Stimulated activated CD4-positive, alpha-beta T cell treated with anti-CD3 and anti-CD28 coated beads, Interleukin-2, amount 100 ng/mL, for 24 hours (primary cell): Measurements from ENCODE around the gene SYCE3.
A peak's percentile ranks its signal among the peaks of the same experiment; 100 is the strongest.
"Not testable (repeated sequence)": the region's sequence is repeated elsewhere in the genome, so short reads cannot be mapped to it uniquely, and the experiment has no call there.

ENCODE experiments used
- DNase-seq, 2 donors: peaks; one replicate each; pipeline ENCODE4 v3.0.0-alpha.2; 2020

The SYCE3 gene

DNA sequence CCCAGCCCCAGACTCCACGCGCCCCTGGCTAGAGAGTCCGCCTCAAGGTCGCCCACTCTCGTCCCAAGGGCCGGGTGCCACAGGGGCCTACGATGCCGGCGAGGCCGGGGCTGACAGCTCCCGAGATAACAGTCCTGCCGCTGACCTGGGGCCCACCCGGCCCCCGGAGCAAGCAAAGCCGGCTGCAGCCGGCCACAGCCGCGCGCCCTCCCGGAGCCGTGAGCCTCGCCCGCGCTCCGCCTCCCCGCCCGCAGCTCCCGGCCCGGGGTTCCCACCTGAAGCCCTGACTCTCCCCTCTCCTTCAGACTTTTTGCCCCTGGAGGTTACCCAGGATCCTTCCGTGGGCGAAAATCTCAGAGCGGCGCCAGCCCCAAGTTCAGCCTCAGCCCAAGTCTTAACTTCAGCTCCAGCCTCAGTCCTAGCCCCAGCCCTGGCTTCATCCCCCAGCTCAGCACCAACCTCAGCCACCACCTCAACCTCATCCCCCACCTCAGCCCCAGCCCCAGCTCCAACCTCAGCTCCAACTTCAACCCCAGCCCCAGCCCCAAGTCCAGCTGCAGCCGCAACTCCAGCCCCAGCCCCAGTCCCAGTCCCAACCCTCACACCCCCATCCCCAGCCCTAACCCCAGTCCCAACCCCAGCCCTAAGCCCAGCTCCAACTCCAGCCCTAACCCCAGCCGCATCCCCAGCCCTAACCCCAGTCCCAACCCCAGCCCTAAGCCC lies 15.3 kb downstream of the SYCE3 start:
- DNase-seq = no peak

DNA sequence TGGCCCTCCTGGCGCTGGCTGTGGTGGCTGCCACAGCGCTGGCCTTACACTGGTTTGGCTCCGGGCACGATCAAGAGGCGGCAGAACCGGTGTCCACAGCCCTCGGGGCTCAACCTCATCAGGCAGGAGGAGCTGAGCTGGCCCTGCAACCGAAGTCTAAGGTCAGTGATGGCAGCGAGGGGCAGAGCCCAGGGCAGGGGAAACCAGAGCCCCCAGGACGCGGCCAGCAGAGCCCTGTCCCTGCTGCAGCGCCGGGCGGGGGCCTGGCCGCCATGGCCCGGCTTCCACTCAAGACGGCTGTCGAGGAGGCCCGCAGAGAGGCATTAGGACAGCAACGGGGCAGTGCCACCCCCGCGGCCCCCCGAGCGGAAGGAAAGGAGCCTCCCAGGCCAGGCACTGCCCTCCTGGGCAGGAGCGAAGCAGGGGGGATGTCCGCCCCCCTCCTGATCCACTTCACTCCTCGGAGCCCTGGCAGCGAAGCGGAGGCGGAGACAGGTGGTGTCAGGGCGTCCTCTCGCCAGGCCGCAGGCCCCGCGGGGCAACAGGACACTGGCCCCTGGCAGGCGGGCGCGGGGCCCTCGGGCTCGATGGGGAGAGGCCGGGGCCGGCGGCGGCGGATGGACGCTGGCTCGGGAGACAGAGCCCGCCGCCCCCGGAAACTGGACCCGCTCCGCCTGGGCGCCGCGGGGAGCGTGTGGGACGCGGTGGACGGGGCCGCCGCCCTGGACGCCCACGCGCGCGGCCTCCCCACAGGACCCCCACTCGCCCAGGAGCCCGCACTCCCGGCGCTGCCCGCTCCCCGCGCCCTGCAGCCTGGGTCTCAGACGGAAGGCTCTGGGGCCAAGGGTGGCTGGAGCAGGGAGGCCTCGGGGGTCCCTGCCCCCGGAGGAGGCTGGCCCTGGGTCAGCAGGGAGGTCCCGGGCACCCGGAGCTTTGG lies 16.1 kb downstream of the SYCE3 start:
- no peak for DNase-seq

DNA sequence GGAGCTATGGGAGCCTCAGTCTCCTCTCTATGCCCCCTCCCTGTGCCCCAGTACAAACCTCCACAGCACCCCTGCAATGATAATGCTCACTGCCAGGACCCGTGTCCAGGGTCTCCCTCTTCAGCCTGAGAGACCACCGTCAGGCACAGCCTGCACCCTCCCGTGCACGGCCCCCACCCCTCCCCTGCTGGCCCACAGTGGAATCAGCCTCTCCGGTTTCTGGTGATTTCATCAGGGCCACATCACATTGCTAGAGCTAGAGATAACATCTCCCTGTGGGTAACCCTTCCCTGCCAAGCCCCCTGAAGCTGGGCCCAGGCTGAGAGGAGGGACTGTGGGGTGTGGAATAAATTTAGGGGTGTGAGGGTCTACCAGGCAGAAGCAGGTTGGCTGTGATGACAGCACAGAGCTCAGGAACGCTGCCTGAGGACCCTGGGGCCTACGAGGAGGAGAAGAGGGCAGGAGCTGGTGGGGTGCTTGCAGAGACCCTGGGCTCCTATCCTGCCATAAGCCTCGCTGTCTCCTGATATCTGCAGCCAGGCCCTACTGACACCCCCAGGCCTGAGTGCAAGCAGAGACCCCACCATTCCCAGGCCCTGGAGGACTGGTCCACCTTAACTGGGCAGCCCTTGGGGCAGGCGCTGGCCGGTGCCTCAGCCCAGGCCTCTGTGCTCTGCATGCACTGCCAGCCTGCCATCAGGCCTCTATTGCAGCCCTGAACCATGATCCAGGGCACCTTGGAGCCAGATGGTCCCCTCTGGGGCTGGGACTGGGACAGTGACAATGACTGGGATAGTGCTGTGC lies 17.0 kb downstream of the SYCE3 start, which contains the start of gene KLHDC7B:
Gene KLHDC7B, plus strand, starts transcription at position 378 of the 804 bp plus-strand sequence. Its CDS starts 345 bp downstream, at position 723.
- DNase-seq = no peak

DNA sequence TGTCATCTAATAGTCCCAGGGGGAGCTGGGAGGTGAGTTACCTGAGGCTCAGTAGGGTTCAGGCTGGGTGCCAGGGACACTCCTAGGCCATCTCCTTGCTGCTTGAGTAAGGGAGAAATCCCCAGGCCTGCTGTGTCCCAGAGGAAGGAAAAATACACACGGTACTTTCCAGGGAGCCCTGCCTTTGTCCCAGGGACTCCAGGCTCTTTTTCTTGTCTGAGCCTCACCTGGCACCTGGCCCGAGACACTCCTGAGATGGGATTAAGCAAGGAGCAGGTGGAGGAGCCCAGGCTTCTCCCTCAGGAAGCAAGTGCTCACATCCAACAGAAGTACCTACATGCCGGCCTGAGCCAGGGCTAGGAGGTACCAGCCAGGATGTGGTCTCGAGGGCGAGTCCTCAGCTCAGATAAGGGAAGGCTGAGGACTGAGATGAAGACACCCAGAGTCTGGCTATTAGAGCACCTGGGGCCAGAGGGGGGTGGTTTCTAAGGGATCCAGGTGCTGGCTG lies 17.9 kb downstream of the SYCE3 start:
- DNase-seq = peak in 1 of 2 donors; percentile 37

DNA sequence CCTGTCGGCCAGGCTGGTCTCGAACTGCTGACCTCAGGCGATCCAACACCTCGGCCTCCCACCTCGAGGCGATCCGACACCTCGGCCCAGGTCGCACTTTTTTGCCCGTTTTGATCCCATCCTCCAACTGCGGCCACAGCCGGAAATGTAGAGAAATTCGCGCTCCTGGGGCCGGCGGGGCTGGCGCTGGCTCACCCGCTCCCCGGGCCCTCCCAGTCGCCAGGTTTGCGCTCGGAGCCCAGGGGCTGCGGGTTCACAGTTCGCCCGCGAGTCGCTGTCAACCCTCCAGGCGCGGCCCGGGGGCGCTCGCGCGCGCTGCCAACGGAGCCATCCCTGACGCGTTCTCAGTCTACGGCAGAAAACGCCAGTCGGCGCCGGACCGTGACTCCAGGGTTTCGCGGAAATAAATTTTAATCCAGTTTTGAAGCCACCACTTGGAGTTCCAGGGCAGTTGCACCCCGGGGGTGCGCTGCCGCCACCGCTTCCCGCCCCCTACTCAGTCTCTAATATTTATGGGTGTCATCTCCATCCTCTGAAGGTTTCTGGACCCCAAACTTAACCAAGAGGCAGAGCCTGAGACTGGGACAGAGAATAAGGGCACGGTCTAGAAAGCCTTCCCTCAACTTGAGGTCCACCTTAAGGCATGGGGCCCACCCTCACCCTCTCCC lies 18.5 kb downstream of the SYCE3 start:
- DNase-seq = peak; percentile 84 to 89

DNA sequence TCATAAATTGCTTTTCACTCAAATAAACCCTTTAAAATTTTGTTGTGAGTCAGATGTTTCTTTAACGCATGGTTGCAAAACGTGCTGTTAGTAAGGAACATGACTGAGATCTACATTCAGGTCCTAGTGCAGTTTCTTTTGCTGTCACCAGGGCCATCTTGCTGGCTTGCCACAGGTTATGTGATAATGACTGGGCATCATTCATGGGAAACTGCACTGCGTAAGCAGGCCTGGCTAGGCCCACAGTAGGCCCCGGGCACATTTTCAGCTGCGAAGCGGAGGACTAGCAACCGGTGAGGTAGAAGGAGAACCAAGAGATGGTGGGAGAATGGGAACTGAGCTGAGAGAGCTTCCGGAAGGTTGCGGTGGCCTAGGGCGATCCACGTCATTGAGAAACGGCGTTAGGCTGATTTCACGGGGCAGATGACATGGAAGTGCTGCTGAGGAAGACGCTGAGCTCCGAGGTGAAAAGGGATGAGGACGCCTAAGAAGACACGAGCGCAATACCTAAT lies 20.2 kb downstream of the SYCE3 start:
- peak in 1 of 2 donors; percentile 47 for DNase-seq

DNA sequence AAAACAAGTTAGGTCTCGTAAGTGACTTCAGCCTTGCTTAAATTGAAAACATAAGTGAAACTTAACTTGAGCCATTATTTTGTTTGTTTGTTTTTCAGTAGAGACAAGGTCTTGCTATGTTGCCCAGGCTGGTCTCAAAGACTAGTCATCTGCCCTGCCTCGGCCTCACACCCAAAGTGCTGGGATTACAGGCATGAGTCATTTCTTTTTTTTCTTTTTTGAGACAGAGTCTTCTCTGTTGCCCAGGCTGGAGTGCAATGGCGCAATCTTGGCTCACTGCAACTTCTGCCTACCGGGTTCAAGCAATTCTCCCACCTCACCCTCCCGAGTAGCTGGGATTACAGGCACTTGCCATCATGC lies 21.1 kb downstream of the SYCE3 start:
- DNase-seq = peak; percentile 26 to 36

DNA sequence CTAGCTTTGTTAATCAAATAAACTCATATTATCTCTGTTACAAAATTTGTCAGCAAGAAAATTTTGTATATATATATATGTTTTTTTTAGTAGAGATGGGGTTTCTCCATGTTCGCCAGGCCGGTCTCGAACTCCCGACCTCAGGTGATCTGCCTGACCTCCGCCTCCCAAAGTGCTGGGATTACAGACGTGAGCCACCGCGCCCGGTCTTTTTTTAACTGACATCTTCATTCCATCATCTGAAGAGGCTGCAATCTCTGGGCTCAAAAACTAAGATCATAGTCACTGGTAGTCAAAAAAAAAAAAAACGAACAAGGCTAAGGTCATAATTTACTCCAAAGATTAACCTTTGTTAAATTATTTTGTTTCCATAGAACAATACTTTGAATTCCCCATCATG lies 22.3 kb downstream of the SYCE3 start:
- peak in 1 of 2 donors; percentile 16 for DNase-seq

DNA sequence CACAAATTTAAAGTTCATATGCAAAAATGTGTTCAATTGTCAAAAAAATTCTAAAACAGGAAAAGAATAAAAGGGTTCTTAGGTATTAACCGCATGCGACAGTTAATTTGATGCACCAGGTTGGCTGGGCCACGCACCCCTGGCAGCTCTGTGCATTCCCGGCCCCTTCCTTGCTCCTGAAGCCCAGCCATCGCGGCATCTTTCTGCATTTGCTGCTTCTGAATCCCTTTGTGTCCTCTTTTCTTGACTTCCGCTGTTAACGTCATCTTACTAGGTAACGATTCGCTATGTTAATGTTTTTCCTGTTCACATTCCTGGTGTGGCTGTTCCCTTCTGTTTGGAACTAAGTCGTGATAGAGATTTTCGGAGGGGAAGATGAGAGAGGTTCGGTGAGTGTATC lies 25.0 kb downstream of the SYCE3 start:
- DNase-seq = no peak

DNA sequence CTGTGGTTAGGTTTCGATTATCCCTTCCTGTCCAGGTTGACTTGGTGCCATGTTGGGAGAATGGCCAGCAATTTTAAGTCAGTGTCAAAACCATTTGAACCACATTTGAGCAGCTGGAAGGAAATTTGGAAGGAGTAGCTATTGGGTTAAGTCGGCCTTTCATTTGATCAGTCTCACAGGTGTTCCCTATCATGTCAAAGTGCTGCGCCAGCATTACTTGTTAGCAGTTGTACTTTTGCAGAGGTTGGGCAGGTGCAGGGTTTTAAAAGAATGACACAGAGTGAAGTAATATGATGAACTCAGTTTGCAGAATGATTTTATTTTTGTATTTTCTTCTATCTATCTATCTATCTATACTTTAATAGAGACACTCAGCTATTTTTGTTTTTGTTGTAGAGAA lies 26.5 kb downstream of the SYCE3 start:
- no peak for DNase-seq

DNA sequence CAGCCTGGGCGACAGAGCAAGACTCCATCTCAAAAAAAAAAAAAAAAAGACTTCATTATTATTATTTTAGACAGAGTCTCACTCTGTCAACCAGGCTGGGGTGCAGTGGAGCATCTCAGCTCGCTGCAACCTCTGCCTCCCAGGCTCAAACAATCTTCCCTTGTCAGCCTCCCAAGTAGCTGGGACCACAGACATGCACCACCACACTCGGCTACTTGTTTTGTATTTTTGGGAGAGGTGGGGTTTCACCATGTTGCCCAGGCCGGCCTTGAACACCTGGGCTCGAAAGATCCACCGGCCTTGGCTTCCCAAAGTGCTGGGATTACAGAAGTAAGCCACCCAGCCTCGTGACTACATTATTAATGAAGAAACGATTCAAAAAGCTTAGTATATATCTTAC lies 27.6 kb downstream of the SYCE3 start:
- no peak for DNase-seq

DNA sequence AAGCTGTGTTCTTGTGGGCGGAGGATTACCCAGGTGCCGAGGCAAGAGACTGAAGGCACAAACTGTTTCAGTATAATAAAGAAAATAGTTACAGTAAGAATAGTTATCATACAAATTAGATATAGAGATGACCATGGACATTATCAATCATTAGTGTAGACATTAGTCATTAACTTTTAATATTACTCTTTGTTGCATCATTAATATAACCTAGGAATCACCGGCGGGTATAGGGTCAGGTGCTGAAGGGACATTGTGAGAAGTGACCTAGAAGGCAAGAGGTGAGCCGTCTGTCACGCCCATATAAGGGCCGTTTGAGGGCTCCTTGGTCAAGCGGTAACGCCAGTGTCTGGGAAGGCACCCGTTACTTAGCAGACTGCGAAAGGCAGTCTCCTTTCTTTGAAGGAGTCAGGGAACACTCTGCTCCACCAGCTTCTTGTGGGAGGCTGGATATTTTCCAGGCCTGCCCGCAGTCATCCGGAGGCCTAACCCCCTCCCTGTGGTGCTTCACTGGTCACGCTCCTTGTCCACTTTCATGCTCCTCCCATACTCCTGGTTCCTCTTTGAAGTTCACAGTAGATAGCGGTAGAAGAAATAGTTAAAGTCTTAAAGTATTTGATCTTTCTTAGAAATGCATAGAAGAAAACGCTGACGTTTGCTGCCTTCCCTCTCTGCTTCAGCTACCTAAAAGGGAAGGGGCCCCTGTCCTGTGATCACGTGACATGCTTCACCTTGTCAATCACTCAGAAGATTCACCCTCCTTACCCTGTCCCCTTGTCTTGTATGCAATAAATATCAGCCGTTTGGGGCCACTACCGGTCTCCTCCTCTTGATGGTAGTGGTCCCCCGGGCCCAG lies 28.6 kb downstream of the SYCE3 start:
- DNase-seq = not testable (repeated sequence)

DNA sequence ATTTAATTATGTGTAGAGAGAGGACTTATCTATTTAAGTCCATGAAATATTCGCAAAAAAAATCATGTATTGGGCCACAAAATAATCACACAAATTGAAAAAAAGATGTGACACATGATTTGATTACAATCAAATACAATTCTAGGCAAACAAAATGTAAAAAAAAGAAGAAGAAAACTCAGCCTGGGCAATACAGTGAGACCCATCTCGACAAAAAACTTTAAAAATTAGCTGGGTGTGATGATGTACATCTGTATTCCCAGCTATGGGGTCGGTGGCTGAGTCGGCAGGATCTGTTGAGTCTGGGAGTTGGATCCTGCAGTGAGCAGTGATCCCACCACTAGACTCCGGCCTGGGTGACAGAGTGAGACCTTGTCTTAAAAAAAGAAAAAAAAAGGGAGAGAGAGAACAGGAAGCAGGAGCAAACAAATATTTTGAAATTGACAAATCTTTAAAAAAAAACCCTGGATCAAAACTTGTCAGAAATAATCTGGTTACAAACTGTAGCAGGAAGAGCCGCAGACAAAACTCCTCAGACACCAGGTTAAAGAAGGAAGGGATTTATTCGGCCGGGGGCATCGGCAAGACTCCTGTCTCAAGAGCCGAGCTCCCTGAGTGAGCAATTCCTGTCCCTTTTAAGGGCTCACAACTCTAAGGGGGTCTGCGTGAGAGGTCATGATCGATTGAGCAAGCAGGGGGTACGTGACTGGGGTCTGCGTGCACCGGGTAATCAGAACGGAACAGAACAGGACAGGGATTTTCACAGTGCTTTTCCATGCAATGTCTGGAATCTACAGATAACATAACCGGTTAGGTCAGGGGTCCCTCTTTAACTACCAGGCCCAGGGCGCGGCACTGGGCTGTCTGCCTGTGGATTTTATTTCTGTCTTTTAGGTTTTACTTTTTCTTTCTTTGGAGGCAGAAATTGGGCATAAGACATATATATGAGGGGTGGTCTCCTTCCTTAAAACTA lies 29.6 kb downstream of the SYCE3 start:
- DNase-seq = no peak

DNA sequence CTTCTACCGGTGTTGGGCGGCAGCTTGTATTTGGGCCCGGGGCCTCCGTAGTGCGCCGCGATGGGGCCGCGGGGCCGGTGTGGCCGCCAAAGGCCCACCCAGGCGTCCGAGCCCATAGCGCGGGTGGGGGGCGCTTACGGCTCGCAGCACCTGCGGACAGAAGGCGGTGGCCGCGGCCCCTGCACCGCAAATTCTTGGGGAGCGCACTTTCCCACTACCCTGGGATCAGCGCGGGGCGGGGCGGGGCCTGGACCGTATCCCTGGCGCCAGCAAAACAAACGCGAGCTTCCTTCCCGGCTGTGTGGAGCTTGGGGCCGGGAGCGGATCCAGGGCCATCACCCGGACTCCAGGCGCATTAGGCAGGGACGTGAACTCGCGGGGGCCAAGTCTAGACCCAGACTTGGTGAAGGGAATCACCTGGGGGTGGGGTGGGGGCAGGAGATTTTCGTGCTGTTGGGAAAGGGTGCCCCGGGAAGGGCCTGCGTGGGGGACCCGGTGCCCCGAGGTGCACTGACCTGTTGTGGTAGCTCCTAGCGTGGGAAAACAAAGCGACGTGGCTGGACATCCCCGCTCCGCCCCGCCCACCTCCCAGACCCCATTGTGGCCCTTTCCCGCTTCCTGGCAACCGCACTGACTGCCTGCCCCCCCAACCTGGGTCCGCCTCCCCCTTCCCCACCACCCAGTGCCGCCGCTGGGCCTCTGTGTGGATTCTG lies 30.6 kb downstream of the SYCE3 start:
- DNase-seq = peak in 1 of 2 donors; percentile 50

DNA sequence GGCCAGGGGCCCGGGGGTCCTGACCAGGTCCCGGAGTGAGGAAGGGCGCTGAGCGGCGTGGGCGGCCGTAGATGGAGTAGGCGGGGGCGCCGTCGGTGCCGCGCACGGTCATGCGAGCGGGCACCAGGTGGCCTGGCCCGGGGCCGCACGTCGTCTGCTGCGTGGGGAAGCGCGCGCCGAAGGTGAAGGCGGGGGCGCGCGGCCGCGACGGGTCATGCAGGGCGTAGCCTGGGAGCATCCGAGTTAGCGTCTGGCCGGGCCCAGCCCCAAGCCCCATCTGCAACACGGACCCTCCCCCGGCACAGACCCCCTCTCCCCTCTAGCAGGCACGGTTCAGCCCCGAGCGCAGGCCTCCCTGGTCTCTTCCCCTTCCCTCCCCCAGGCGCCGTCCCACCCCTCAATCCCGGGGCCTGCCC lies 31.2 kb downstream of the SYCE3 start:
- DNase-seq = peak; percentile 74 to 78

DNA sequence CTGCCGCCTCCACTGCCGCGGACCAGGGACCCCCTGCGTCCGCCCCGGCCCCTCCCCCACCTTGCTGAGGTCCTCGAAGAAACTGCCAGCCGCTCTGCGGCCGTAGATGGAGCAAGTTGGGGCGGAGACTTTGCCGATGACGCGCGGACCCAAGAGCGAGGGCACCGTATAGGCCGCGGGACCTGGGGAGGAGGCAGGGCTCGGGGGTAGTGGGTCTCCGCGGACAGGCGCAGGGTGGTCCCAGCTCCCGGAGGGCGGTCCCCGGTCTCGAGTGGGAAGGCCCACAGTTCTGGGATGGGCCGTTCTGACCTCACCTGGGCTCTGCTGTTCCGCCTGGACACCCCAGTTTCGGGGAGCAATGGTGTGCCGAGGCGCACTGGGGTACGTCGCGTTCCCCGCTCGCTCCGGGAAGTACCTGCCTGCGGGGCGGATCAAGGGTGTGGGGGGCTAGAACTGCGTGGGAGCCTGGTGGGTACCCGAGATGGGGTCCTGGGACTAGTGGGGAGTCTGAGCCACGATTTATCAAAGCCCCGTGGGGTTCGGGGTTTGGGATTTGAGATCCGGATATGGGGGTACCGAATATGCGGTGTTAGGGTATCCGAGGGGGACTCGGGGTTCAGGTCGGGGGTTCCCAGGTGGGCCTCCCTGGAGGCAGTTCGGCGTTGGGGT lies 31.7 kb downstream of the SYCE3 start:
- peak; percentile 85 to 87 for DNase-seq

DNA sequence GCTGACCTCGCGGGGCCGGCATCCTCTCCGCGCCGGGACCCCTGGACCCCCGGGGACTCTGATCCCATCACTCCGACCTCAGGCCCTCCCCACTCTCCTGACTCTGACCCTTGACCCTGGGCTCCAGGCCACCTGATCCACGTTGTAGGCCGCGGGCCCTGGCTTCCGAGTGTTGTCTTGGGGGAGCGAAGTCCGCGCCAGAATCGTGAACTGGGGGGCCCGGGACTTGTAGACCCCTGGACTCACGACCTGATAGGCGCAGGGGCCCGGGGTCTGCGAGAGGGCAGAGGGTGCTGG lies 32.2 kb downstream of the SYCE3 start:
- no peak for DNase-seq

DNA sequence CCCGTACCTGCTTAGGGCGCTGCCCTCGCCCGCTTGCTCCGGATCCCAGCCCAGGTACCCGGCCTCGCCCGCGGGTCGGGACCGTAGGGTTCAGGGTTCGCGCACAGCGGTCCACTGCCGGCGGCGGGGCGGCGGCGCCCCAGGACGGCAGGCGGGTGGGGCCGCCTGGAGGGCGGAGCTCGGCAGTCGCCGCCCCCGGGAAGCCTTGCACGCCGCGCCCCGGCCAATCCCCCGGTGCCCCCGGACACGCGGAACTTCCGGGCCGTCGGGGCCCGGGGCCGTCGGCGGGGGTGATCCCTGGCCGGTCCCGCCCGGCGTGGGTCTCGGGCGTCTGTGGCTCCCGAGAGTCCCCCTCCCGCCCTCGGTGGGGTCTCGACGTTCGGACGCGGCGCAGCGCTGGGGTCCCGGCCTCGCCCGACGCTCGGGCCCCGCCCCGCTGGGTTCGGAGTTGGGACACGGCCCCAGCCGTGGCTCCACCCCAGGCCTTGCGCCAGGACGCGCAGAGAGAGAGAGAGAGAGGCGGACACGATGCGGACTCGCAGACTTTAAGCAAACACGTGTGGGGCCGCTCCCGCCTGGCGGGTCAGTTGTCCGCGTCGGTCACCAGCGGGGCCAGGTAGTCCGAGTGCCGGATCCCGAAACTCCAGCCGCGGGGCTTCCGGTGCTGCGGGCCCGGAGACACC lies 32.7 kb downstream of the SYCE3 start, which contains the start of gene TYMP:
Gene TYMP, minus strand, starts transcription at position 116 of the 683 bp plus-strand sequence. CDS start 303 bp downstream, outside the sequence.
- DNase-seq = peak; percentile 73 to 81
